AG04450 (cell line): ENCODE results near the gene LFNG. TPM values are rescaled to one million over a fixed set of nuclear protein-coding genes. Genes with fewer than 3 reads are reported as not detected.

Experiments used
- CTCF ChIA-PET: fragments of 300-600, 350-600 bp; formaldehyde crosslinking; extraction: SDS; loops from one replicate; lab custom pipeline; 2022; ENCODE audit warnings: antibody characterized with exemption, inconsistent platforms; lab: Charles Lee
- POLR2A ChIA-PET: fragments of 350-600 bp; formaldehyde crosslinking; extraction: SDS; loops from one replicate; lab custom pipeline; 2021; ENCODE audit warnings: antibody characterized with exemption, inconsistent platforms; lab: Yijun Ruan, JAX
- DNase-seq: peaks from one replicate; pipeline ENCODE4 v3.0.0-alpha.2; 2011; ENCODE audit warnings: low read depth, low spot score
- H3K27ac ChIP-seq: one replicate; pipeline ENCODE4 v1.5.1; 2012; ENCODE audit warnings: low read depth, low read length, control low read depth
- H3K27me3 ChIP-seq: one replicate; pipeline ENCODE4 v1.6.0; 2012; ENCODE audit warnings: low read length; ENCODE audit not compliant: control insufficient read depth, insufficient read depth
- H3K4me3 ChIP-seq: 2 replicates; pipeline ENCODE4 v1.5.1; 2011; ENCODE audit warnings: mild to moderate bottlenecking, low read depth, low read length, control low read depth
- H3K9me3 ChIP-seq: 2 replicates; pipeline ENCODE4 v1.5.1; 2012; ENCODE audit warnings: low read length; ENCODE audit not compliant: control insufficient read depth, insufficient read depth
- polyA plus RNA-seq: library from polyadenylated mRNA; depleted of rRNA; stranded (reverse); fragments of >200 nt; gene quantifications from 2 replicates; pipeline ENCODE4 v1.2.3, GENCODE V29; 2011
- TF ChIP-seq, protein P1 (sequence below): IDR thresholded peaks from 2 replicates; pipeline ENCODE4 v1.5.1; 2011; ENCODE audit warnings: low read depth, low read length, control low read depth, inconsistent platforms

Gene LFNG
- polyA plus RNA-seq, 1 experiment: 1.6 TPM

DNA sequence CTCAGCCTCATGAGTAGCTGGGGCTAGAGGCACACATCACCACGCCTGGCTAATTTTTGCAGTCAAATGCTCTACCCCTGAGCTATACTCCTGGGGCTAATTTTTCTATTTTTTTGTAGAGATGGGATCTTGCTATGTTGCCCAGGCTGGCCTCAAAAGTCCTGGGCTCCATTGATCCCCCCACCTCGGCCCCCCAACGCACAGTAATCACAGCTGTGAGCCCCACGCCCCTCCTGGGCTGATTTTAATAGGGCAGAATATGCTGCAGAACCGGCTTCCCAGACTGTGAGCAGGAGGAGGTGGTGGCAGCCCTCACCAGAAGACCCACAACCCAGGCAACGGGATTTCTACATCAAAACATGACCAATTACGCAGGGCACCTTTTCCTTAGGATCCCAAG lies 20.6 kb downstream of the LFNG start:
- ChIA-PET POLR2A (no interaction called here), CTCF (no interaction called here)
- Histone ChIP-seq H3K4me3 (no peak overlapping the region), H3K27ac (no peak overlapping the region), H3K27me3 (no peaks in the 10 kb centered on the region), H3K9me3 (no peaks in the 10 kb centered on the region; the same call in 1 of the 2 replicates)
- TF ChIP-seq, protein P1, sequence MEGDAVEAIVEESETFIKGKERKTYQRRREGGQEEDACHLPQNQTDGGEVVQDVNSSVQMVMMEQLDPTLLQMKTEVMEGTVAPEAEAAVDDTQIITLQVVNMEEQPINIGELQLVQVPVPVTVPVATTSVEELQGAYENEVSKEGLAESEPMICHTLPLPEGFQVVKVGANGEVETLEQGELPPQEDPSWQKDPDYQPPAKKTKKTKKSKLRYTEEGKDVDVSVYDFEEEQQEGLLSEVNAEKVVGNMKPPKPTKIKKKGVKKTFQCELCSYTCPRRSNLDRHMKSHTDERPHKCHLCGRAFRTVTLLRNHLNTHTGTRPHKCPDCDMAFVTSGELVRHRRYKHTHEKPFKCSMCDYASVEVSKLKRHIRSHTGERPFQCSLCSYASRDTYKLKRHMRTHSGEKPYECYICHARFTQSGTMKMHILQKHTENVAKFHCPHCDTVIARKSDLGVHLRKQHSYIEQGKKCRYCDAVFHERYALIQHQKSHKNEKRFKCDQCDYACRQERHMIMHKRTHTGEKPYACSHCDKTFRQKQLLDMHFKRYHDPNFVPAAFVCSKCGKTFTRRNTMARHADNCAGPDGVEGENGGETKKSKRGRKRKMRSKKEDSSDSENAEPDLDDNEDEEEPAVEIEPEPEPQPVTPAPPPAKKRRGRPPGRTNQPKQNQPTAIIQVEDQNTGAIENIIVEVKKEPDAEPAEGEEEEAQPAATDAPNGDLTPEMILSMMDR: no peak
- no peak for DNase-seq

DNA sequence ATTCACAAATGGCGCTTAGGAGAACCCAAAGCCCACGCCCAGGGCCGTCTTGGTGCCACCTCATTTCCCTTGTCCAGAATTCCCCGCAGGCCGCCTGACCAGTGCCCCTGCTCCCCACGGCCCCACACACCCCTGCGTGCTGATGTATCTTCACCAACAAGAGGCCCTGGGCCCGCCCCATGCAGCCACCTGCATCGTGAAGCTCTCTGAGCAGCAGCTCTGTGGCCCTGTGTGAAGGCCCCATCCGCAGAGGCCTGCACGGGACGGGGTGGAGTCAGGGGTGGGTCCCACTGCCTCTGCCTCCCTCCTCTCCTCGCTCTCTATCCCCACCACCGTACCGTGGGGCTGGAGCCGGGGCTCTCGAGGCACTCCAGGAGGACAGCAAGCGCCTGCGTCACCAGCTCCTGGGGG lies 21.1 kb downstream of the LFNG start:
- ChIA-PET CTCF (no interaction called here), POLR2A (interaction anchor here (0.6 kb wide), 1 partner anchor 279 kb away, joined by 3 read pairs; no protein-coding TSS in a partner anchor)
- H3K27me3 ChIP-seq: no peaks in the 10 kb centered on the region
- H3K9me3 ChIP-seq: no peaks in the 10 kb centered on the region; the same call in 1 of the 2 replicates
- no peak for DNase-seq
- H3K4me3 ChIP-seq: no peak overlapping the region
- H3K27ac ChIP-seq: no peak overlapping the region
- TF ChIP-seq, protein P1: no peak

DNA sequence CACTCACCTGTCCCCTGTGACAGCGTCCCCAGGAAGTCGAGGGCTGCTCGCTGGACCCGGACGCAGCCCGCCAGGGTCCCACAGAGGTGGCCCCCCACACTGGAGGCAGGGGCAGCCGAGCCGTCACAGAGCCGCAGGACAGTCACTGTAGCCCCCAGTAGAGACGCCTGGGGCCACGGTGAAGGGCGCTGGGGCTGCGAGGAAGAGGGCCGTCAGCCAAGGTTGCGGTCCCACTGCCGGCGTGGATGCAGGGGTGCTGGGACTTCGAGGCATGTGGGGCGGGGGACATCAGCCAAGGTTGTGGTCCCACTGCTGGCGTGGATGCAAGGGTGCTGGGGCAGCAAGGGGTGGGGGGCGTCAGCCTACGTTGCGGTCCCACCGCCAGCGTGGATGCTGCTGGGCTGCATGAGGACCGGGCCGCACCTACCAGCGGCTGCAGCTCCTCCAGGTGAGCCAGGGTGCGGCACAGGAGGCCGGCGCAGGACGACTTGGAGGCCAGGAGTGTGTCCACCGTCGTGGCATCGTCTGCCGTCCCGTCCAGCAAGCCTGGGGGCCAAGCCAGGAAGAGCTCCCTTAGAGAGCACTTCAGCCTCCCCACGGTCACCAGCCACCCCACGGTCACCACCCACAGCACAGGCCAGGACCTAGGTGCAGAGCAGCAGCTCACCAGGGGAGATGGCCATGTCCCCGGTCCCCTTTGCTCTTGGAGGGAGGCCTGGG lies 21.9 kb downstream of the LFNG start:
- no peak overlapping the region for H3K4me3 ChIP-seq
- ChIA-PET POLR2A (interaction anchor here (0.6 kb wide), 1 partner anchor 279 kb away, joined by 3 read pairs; no protein-coding TSS in a partner anchor), CTCF (no interaction called here)
- TF ChIP-seq, protein P1: no peak
- DNase-seq: no peak
- no peak overlapping the region for H3K27ac ChIP-seq
- H3K9me3 ChIP-seq: no peaks in the 10 kb centered on the region; the same call in 1 of the 2 replicates
- no peaks in the 10 kb centered on the region for H3K27me3 ChIP-seq

DNA sequence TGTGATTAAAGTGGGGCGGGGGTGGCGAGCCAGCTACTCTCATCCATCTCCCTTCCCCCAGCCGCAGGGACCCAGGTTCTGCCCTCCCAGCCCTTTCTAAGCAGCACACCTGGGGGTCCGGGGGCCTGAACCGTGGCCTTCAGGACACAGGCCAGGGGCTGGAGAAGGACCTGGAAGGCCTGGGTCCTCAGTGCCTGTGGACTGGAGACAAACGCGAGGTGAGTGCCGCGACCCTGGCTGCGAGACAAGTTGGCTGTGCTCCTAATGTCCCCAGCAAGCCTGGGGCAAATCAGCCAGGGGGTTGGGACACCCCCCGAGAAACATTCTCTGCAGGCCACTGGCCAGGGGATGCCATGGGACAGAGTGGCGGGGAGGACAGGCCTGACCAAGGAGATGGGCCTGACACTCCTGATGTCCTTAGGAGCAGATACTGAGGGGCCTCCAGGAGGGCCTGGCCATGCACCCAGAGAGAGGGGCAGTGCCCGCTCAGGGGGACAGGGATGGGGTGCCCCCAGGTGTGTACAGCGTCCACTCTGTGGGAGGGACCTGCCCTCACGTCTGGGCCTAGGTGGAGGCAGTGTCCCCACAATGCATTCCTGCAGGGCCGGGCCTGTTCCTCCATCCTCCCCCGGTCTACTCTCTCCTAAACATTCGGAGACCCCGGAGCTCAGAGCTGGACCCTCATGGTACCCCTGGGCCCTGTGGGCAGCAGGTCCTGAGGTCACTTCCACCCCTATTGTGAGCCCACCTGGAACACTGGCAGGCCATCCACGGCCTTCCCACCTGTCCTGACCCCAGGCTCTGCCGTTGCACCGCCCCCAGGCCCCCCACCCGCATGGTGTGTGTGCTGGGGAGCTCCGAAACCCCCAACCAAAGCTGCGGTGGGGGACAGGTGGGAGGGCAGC lies 22.7 kb downstream of the LFNG start:
- ChIA-PET POLR2A (interaction anchor here (0.6 kb wide), 1 partner anchor 15 kb away, joined by 6 read pairs; no protein-coding TSS in a partner anchor), CTCF (no interaction called here)
- TF ChIP-seq, protein P1: no peak
- H3K27me3 ChIP-seq: no peaks in the 10 kb centered on the region
- H3K4me3 ChIP-seq: no peak overlapping the region
- DNase-seq: no peak
- H3K27ac ChIP-seq: no peak overlapping the region
- no peaks in the 10 kb centered on the region; the same call in 1 of the 2 replicates for H3K9me3 ChIP-seq
